Bone marrow (tissue), 2 donors: Measurements from ENCODE around the gene PITPNC1.

Source experiments
- DNase-seq, 2 donors: peaks; one replicate each; lab custom pipeline; 2025; lab: John Stamatoyannopoulos, UW

The PITPNC1 gene

GRCh38 chr17:67434061-67434525 lies 57.0 kb downstream of the PITPNC1 start:
- peak; percentile 21 to 86 for DNase-seq

GRCh38 chr17:67435122-67435521 lies 58.0 kb downstream of the PITPNC1 start:
- DNase-seq: no peak

GRCh38 chr17:67435786-67436185 lies 58.7 kb downstream of the PITPNC1 start:
- no peak for DNase-seq

GRCh38 chr17:67436233-67436632 lies 59.2 kb downstream of the PITPNC1 start:
- DNase-seq: no peak

GRCh38 chr17:67438667-67439066 lies 61.6 kb downstream of the PITPNC1 start:
- DNase-seq: no peak

GRCh38 chr17:67439269-67439668 lies 62.2 kb downstream of the PITPNC1 start:
- no peak for DNase-seq

GRCh38 chr17:67440277-67441051 lies 63.4 kb downstream of the PITPNC1 start:
- DNase-seq: no peak

- DNase-seq: peak in 1 of 2 donors; percentile 92
Observed at GRCh38 chr17:67441052-67441895, 64.2 kb downstream of the PITPNC1 start.

GRCh38 chr17:67441896-67442219 lies 64.8 kb downstream of the PITPNC1 start:
- DNase-seq: no peak

GRCh38 chr17:67442787-67443624 lies 65.9 kb downstream of the PITPNC1 start:
- no peak for DNase-seq

GRCh38 chr17:67443931-67444595 lies 67.0 kb downstream of the PITPNC1 start:
- no peak for DNase-seq

GRCh38 chr17:67448449-67448848 lies 71.4 kb downstream of the PITPNC1 start:
- DNase-seq: no peak

- DNase-seq: no peak
Observed at GRCh38 chr17:67449065-67449464, 72.0 kb downstream of the PITPNC1 start.

GRCh38 chr17:67449845-67450755 lies 73.0 kb downstream of the PITPNC1 start:
- no peak for DNase-seq

- no peak for DNase-seq
Observed at GRCh38 chr17:67452681-67453554, 75.8 kb downstream of the PITPNC1 start.

- no peak for DNase-seq
Observed at GRCh38 chr17:67456103-67456502, 79.0 kb downstream of the PITPNC1 start.

GRCh38 chr17:67456889-67457288 lies 79.8 kb downstream of the PITPNC1 start:
- no peak for DNase-seq

GRCh38 chr17:67458203-67458602 lies 81.1 kb downstream of the PITPNC1 start:
- DNase-seq: no peak

- DNase-seq: no peak
Observed at GRCh38 chr17:67459985-67460384, 82.9 kb downstream of the PITPNC1 start.
